Activated CD4-positive, alpha-beta T cell treated with anti-CD3 and anti-CD28 coated beads for 1 hour (primary cell): ENCODE results near the gene FN3KRP.
A peak's percentile ranks its signal among the peaks of the same experiment; 100 is the strongest.
"Not testable (repeated sequence)": the region's sequence is repeated elsewhere in the genome, so short reads cannot be mapped to it uniquely, and the experiment has no call there.

Experiments
- DNase-seq: peaks from one replicate; pipeline ENCODE4 v3.0.0-alpha.2; 2020

FN3KRP gene

GRCh38 chr17:82745524-82745923, 29.0 kb downstream of the FN3KRP start:
- DNase-seq: no peak

DNA sequence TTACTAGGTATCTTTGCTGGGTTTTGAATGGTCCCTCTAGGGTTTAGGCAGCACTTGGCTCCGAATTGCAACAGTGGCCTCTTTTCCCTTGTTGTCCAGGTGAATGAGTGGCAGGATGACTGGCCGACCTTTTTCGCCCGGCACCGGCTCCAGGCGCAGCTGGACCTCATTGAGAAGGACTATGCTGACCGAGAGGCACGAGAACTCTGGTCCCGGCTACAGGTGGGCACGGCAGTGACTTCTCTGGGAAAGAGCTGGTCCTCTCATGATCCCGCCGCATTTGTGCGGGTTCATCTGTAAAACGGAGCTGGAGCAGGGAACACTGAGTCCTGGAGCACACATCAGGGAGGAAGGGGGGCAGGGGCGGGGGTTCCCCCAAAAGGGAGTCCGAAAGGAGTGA, 32.2 kb downstream of the FN3KRP start:
- DNase-seq: no peak

GRCh38 chr17:82750241-82750908, 33.9 kb downstream of the FN3KRP start:
- DNase-seq: no peak

GRCh38 chr17:82751171-82751570, 34.7 kb downstream of the FN3KRP start:
- no peak for DNase-seq

DNA sequence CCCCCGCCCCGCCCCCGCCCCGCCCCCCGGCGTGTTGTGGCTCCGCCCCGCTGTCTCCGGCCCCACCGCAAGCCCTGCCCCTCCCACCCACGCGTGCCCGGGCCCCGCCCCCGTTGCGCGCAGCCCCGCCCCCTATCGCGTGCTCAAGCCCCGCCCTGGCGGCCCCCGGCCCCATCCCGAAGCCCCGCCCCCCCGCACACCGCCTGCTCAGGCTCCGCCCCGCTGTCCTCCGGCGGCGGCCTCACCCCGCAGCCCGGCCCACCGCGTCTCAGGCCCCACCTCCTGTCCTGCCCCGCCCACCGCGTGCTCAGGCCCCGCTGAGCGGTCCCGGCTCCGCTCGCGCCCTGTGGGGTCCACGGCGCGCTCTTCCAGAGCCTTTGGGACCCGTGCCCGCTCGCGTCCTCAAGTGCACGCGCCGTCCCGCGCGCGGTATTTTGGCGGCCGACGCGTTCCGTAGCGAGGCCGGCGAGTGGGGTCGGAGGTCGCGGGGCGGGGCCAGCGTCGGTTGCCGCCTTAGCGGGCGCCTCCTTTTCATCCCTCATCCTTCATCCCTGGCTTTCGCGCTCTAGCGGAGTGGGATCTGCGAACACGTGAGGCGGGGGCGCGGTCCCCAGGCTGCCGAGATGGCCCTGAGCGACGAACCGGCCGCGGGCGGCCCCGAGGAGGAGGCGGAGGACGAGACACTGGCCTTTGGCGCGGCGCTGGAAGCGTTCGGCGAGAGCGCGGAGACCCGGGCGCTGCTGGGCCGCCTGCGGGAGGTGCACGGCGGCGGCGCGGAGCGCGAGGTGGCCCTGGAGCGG, 35.3 kb downstream of the FN3KRP start, which contains the start of gene TBCD:
TSS of gene TBCD (plus strand) at position 495 of the 800 bp plus-strand sequence. CDS start at position 624, 129 bp downstream.
- peak; percentile 77 for DNase-seq

- no peak for DNase-seq
Measured at GRCh38 chr17:82752371-82753200, 36.1 kb downstream of the FN3KRP start.

- DNase-seq: no peak
Measured at GRCh38 chr17:82753201-82753464, 36.6 kb downstream of the FN3KRP start.

- DNase-seq: no peak
Measured at GRCh38 chr17:82754297-82755208, 38.0 kb downstream of the FN3KRP start.

DNA sequence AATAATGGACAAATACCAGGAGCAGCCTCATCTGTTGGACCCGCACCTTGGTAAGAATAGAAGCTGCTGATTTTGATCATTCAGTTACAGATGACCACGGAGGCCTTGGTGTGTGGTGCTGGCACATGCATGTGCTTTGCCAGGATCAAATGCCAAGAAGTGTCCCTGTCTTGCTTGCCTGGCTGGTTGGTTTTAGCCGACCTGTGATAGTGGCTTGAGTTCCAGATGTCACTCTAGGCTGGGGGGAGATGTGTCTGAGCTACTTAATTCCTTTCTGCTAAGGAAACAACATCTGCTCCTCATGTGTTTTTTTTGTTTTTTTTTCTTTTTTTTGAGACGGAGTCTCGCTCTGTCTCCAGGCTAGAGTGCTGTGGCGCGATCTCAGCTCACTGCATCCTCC, 39.7 kb downstream of the FN3KRP start:
- DNase-seq: no peak

GRCh38 chr17:82765371-82765770, 48.9 kb downstream of the FN3KRP start:
- DNase-seq: no peak

DNA sequence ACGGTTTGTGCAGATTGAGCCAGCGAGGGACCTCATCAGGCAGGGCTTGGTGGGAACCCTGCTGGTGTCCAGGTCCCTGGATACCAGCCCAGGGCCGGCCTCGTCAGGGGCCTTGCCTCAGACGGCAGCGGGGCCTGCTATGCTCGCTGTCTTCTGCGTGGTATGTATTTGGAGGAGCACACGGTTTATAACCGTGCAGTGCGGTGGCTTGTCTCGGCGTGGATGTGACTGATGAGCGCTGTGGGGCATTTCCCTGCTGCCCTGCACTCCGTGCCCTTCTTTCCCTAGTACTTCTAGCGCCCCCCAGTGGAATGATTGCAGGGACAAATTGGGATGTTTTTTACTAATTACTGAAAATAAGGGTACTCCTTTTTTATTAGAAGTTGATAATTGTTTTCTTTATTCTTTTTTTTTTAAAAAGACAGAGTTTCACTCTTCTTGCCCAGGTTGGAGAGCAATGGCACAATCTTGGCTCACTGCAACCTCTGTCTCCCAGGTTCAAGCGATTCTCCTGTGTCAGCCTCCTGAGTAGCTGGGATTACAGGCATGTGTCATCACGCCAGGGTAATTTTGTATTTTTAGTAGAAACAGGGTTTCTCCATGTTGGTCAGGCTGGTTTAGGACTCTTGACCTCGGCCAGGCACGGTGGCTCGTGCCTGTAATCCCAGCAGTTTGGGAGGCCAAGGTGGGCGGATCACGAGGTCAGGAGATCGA, 50.7 kb downstream of the FN3KRP start:
- DNase-seq: no peak

GRCh38 chr17:82769041-82769440, 52.5 kb downstream of the FN3KRP start:
- no peak for DNase-seq

GRCh38 chr17:82772026-82772425, 55.5 kb downstream of the FN3KRP start:
- DNase-seq: no peak

DNA sequence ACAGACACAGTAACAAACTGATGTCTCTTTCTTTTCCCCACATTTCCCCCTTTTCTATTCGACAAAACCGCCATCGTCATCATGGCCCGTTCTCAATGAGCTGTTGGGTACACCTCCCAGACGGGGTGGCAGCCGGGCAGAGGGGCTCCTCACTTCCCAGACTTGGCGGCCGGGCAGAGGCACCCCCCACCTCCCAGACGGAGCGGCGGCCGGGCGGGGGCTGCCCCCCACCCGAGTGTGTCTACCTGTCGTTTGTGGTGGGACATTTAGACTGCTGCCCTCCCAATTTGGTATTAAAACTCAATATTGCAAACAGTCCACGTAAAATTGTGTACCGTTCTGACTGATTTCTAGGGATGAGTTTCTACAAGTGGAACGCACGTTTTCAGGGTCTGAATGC, 58.0 kb downstream of the FN3KRP start:
- DNase-seq: not testable (repeated sequence)

GRCh38 chr17:82775001-82775823, 58.7 kb downstream of the FN3KRP start:
- peak; percentile 24 for DNase-seq

DNA sequence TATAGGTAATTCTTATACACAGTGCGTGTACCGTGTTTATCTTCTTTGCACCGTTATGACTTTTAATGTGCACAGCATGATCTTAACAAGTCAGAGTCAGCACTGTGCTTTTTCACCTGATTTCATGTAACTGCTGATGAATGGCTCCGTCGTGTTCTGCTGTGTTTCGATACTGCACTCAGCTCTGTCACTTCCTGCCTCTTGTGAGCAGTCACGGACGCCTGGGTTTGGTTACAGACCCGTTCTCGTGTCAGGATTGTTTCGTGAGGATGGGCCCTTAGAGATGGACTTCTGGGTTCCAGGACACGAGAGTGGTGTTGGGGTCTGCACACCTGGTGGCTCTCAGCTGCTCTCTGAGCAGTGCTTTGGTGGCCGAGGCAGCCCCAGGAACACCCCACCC, 59.9 kb downstream of the FN3KRP start:
- DNase-seq: no peak
